ENCODE data around the gene KIFBP.

GRCh38 chr10:68963151-68963550 is 25.5 kb upstream of the KIFBP start:
- TF ChIP-seq POLR2AphosphoS5 (IDR thresholded peaks at IDR 0.05) = no peak
- TF ChIP-seq, protein P1, sequence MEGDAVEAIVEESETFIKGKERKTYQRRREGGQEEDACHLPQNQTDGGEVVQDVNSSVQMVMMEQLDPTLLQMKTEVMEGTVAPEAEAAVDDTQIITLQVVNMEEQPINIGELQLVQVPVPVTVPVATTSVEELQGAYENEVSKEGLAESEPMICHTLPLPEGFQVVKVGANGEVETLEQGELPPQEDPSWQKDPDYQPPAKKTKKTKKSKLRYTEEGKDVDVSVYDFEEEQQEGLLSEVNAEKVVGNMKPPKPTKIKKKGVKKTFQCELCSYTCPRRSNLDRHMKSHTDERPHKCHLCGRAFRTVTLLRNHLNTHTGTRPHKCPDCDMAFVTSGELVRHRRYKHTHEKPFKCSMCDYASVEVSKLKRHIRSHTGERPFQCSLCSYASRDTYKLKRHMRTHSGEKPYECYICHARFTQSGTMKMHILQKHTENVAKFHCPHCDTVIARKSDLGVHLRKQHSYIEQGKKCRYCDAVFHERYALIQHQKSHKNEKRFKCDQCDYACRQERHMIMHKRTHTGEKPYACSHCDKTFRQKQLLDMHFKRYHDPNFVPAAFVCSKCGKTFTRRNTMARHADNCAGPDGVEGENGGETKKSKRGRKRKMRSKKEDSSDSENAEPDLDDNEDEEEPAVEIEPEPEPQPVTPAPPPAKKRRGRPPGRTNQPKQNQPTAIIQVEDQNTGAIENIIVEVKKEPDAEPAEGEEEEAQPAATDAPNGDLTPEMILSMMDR (IDR thresholded peaks at IDR 0.05) = no peak

Data from sigmoid colon (tissue), 4 donors.